Heart left ventricle (tissue), 13 donors: Measurements from ENCODE around the gene PCIF1.

Experiments used
- CTCF ChIP-seq, 12 donors: fragments of 200-600 bp; sonication (generic) in 4 of 12; IDR thresholded peaks; one replicate each; pipeline versions ENCODE4 v1.5.0 to v1.8.0; 2018 to 2022; ENCODE audit warnings: antibody characterized with exemption in 12 of 12, mild to moderate bottlenecking in 5 of 12
- POLR2A ChIP-seq, 2 donors: fragments of 450-650 bp; IDR thresholded peaks; one replicate each; pipeline ENCODE4 v1.6.1; 2017; ENCODE audit warnings: antibody characterized with exemption in 2 of 2, mild to moderate bottlenecking in 2 of 2, moderate library complexity in 2 of 2
- donor health status: ischemic (EF 13 %, LVEDD 7.1; RV severe dilation, severe dysfunction).
- donor health status: DM: no; HTN: yes; CAD: no.
- donor health status: DM: no; HTN: no; CAD: no.
- donor health status: ischemic (EF 25% LVEDD 6.9; RV normal size, moderate dysfunction).
- donor health status: ischemic (EF 25% LVEDD 5.7; RV mildly dilated, moderate dysfunction).
- donor health status: ischemic (EF 35%, LVEDD 5.7; RV mildly dilated, moderate dysfunction).
- donor health status: nonischemic (EF 11% LVEDD 7.7; RV severe dilation, severe dysfunction).
- donor health status: DM: yes; HTN: yes; CAD: no.
- donor health status: PGD.
- donor health status: ischemic (EF 29% LVEDD 5.4; RV normal size, mild dysfunction).
- donor health status: nonischemic (EF 23%, LVEDD 6.1; RV moderate dilation, normal function).

DNA sequence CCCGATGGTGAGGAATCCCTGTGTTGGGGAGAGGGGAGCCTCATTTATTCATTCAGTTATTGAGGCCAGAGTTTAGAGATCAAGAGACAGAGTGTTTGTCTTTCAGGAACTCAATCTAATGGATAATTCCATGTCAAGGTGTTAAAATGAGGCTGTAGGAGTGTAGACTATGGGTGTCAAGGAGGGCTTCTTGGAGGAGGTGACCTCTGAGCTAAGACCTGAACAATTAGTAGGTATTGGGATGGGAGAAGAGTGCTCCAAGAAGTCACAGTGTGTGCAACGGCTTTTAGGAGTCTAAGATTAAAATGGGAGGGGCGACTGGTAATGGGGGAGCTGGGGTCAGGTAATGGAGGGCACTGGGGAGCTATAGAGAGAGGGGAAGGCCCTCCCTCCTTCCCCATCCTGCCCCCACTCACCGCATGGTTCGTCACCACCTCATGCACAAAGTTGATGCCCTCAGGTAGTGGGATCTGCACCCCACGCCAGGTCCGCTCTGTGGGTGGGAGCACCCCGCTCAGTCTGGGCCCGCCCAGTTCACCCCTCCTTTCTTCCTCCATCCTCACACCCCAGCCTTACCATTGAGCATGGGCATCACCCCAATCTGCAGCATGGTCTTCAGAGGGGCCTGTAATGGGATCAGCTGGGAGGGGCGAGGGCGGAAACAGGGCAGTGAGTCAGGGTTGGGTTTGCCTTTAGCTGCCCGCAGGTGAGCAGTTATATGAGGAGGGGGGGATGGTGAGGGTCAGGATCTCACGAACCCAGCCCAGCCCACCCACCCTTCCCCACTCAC is 35.2 kb upstream of the PCIF1 start:
- TF ChIP-seq CTCF (IDR thresholded peaks at IDR 0.05) (no peak), POLR2A (IDR thresholded peaks at IDR 0.05) (no peak)
